Ishikawa (cell line): ENCODE data around the gene PDZD7.
A peak's percentile ranks its signal among the peaks of the same experiment; 100 is the strongest.

ENCODE experiments used
- CEBPB ChIP-seq: IDR thresholded peaks from 2 replicates; pipeline ENCODE4 v1.6.1; 2012
- CREB1 ChIP-seq: IDR thresholded peaks from 2 replicates; pipeline ENCODE4 v1.6.1; 2012; ENCODE audit warnings: low read depth
- EGR1 ChIP-seq: IDR thresholded peaks from 2 replicates; pipeline ENCODE4 v1.6.1; 2012
- EP300 ChIP-seq: IDR thresholded peaks from 2 replicates; pipeline ENCODE4 v1.6.1; 2012; ENCODE audit warnings: borderline replicate concordance
- FOXM1 ChIP-seq: IDR thresholded peaks from 2 replicates; pipeline ENCODE4 v1.6.1; 2012; ENCODE audit warnings: low read depth, borderline replicate concordance
- MAX ChIP-seq: IDR thresholded peaks from 2 replicates; pipeline ENCODE4 v1.6.1; 2012
- NFIC ChIP-seq: IDR thresholded peaks from 2 replicates; pipeline ENCODE4 v1.6.1; 2012
- RAD21 ChIP-seq: IDR thresholded peaks from 2 replicates; pipeline ENCODE4 v1.6.1; 2012; ENCODE audit warnings: low read depth
- TAF1 ChIP-seq: IDR thresholded peaks from 2 replicates; pipeline ENCODE4 v1.6.1; 2012; ENCODE audit warnings: low read depth, mild to moderate bottlenecking
- TCF12 ChIP-seq: IDR thresholded peaks from 2 replicates; pipeline ENCODE4 v1.6.1; 2012; ENCODE audit warnings: low read depth
- TEAD4 ChIP-seq: IDR thresholded peaks from 2 replicates; pipeline ENCODE4 v1.6.1; 2012
- USF1 ChIP-seq: IDR thresholded peaks from 2 replicates; pipeline ENCODE4 v1.6.1; 2012
- YY1 ChIP-seq: IDR thresholded peaks from 2 replicates; pipeline ENCODE4 v1.6.1; 2012; ENCODE audit warnings: low read depth
- ZBTB7A ChIP-seq: IDR thresholded peaks from 2 replicates; pipeline ENCODE4 v1.6.1; 2012; ENCODE audit warnings: low read depth
- TF ChIP-seq, protein P1 (sequence below): IDR thresholded peaks from 2 replicates; pipeline ENCODE4 v1.6.1; 2012; ENCODE audit warnings: low read depth, mild to moderate bottlenecking

PDZD7 gene

GRCh38 chr10:101019440-101019703 is 11.6 kb downstream of the PDZD7 start:
- no peak for TF ChIP-seq CEBPB
- TF ChIP-seq USF1: no peak
- no peak for TF ChIP-seq CREB1
- TF ChIP-seq MAX: no peak
- no peak for TF ChIP-seq YY1
- TF ChIP-seq TEAD4: no peak
- TF ChIP-seq NFIC: no peak
- no peak for TF ChIP-seq EP300
- TF ChIP-seq RAD21: no peak
- TF ChIP-seq TAF1: no peak
- no peak for TF ChIP-seq EGR1
- no peak for TF ChIP-seq ZBTB7A
- no peak for TF ChIP-seq TCF12
- TF ChIP-seq, protein P1, sequence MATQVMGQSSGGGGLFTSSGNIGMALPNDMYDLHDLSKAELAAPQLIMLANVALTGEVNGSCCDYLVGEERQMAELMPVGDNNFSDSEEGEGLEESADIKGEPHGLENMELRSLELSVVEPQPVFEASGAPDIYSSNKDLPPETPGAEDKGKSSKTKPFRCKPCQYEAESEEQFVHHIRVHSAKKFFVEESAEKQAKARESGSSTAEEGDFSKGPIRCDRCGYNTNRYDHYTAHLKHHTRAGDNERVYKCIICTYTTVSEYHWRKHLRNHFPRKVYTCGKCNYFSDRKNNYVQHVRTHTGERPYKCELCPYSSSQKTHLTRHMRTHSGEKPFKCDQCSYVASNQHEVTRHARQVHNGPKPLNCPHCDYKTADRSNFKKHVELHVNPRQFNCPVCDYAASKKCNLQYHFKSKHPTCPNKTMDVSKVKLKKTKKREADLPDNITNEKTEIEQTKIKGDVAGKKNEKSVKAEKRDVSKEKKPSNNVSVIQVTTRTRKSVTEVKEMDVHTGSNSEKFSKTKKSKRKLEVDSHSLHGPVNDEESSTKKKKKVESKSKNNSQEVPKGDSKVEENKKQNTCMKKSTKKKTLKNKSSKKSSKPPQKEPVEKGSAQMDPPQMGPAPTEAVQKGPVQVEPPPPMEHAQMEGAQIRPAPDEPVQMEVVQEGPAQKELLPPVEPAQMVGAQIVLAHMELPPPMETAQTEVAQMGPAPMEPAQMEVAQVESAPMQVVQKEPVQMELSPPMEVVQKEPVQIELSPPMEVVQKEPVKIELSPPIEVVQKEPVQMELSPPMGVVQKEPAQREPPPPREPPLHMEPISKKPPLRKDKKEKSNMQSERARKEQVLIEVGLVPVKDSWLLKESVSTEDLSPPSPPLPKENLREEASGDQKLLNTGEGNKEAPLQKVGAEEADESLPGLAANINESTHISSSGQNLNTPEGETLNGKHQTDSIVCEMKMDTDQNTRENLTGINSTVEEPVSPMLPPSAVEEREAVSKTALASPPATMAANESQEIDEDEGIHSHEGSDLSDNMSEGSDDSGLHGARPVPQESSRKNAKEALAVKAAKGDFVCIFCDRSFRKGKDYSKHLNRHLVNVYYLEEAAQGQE: no peak
- TF ChIP-seq FOXM1: no peak

- peak; percentile 91 for TF ChIP-seq RAD21
- TF ChIP-seq NFIC: no peak
- TF ChIP-seq CEBPB: no peak
- TF ChIP-seq CREB1: no peak
- TF ChIP-seq TAF1: peak; percentile 30; the same call in 1 of the 2 replicates
- 0 out of 2 replicates have a peak, but pooled peaks have one; percentile 39 for TF ChIP-seq YY1
- no peak for TF ChIP-seq EGR1
- 0 out of 2 replicates have a peak, but pooled peaks have one; percentile 10 for TF ChIP-seq TEAD4
- TF ChIP-seq, protein P1: no peak
- TF ChIP-seq MAX: peak; percentile 78
- TF ChIP-seq FOXM1: no peak
- TF ChIP-seq TCF12: peak; percentile 43; the same call in 1 of the 2 replicates
- TF ChIP-seq USF1: no peak
- no peak for TF ChIP-seq EP300
- TF ChIP-seq ZBTB7A: no peak
These were observed 12.1 kb downstream of the PDZD7 start for GRCh38 chr10:101018600-101019439.

- no peak for TF ChIP-seq TCF12
- TF ChIP-seq EP300: no peak
- no peak for TF ChIP-seq CEBPB
- no peak for TF ChIP-seq ZBTB7A
- TF ChIP-seq, protein P1: no peak
- TF ChIP-seq YY1: no peak
- no peak for TF ChIP-seq USF1
- TF ChIP-seq FOXM1: no peak
- TF ChIP-seq CREB1: no peak
- no peak for TF ChIP-seq RAD21
These were observed 12.8 kb downstream of the PDZD7 start for GRCh38 chr10:101018118-101018599.
